ENCODE data around the gene PKLR. TPM values are rescaled to one million over a fixed set of nuclear protein-coding genes. Genes with fewer than 3 reads are reported as not detected.

The PKLR gene
- total and polyA plus RNA-seq, 4 donors = 10.4 to 56.1 (median 40.6) TPM

GRCh38 chr1:155307247-155307740 is 6.1 kb upstream of the PKLR start:
- H3K4me3 ChIP-seq (ENCODE audit: low read depth in 1 of 3, low read length in 3 of 3) = no peak overlapping the region
- DNase-seq (ENCODE audit: low spot score) = no peak
- peaks cover 0 to 5% (median 4%) of the 10 kb centered on the region in 4 donors for H3K36me3 ChIP-seq (ENCODE audit: control insufficient read depth in 4 of 4, insufficient read depth in 3 of 4, low read depth in 1 of 4, low read length in 3 of 4)
- H3K9ac ChIP-seq (ENCODE audit: low read depth in 1 of 2, low read length in 2 of 2) = no peak overlapping the region
- H3K27ac ChIP-seq (ENCODE audit: low read depth in 1 of 2, low read length in 2 of 2) = peak overlapping the region; percentile 86 to 89
- H3K4me1 ChIP-seq (ENCODE audit: control insufficient read depth in 4 of 4, insufficient read depth in 4 of 4, low read length in 3 of 4) = peaks cover 7 to 47% (median 30%) of the 10 kb centered on the region in 4 donors
- no peaks in the 10 kb centered on the region for H3K27me3 ChIP-seq (ENCODE audit: control insufficient read depth in 4 of 4, insufficient read depth in 4 of 4, low read length in 3 of 4)
- TF ChIP-seq NR2F2 (IDR thresholded peaks at IDR 0.05) (no peak), RAD21 (IDR thresholded peaks at IDR 0.05) (peak; percentile 63 to 67), MAX (IDR thresholded peaks at IDR 0.05) (no peak), SP1 (IDR thresholded peaks at IDR 0.05) (no peak), JUND (IDR thresholded peaks at IDR 0.05) (no peak), HNF4G (IDR thresholded peaks at IDR 0.05) (no peak), ATF3 (IDR thresholded peaks at IDR 0.05) (no peak), CTCF (IDR thresholded peaks at IDR 0.05; ENCODE audit: low read depth, low read length, missing input control) (peak; percentile 40), RXRA (IDR thresholded peaks at IDR 0.05) (no peak)
- no peaks in the 10 kb centered on the region for H3K9me3 ChIP-seq (ENCODE audit: control insufficient read depth in 4 of 4, low read length in 3 of 4)
- 57% methylated on average over 6 of the region's 6 CpGs for whole genome bisulfite sequencing

- Histone ChIP-seq H3K4me3 (ENCODE audit: low read depth in 1 of 3, low read length in 3 of 3) (no peak overlapping the region), H3K36me3 (ENCODE audit: control insufficient read depth in 4 of 4, insufficient read depth in 3 of 4, low read depth in 1 of 4, low read length in 3 of 4) (no peaks in the 10 kb centered on the region), H3K9me3 (ENCODE audit: control insufficient read depth in 4 of 4, low read length in 3 of 4) (no peaks in the 10 kb centered on the region), H3K9ac (ENCODE audit: low read depth in 1 of 2, low read length in 2 of 2) (no peak overlapping the region), H3K4me1 (ENCODE audit: control insufficient read depth in 4 of 4, insufficient read depth in 4 of 4, low read length in 3 of 4) (peaks cover 7 to 50% (median 31%) of the 10 kb centered on the region in 4 donors), H3K27me3 (ENCODE audit: control insufficient read depth in 4 of 4, insufficient read depth in 4 of 4, low read length in 3 of 4) (no peaks in the 10 kb centered on the region), H3K27ac (ENCODE audit: low read depth in 1 of 2, low read length in 2 of 2) (peak overlapping the region; percentile 53 to 93)
- WGBS = 68% methylated on average over 7 of the region's 7 CpGs
- peak; percentile 34 for TF ChIP-seq NR2F2 (IDR thresholded peaks at IDR 0.05)
- no peak for TF ChIP-seq YY1 (IDR thresholded peaks at IDR 0.05)
- no peak for TF ChIP-seq JUND (IDR thresholded peaks at IDR 0.05)
- TF ChIP-seq ATF3 (IDR thresholded peaks at IDR 0.05) = no peak
- peak; percentile 52 to 62 for TF ChIP-seq HNF4A (conservative IDR thresholded peaks at IDR 0.05)
- peak; percentile 27 for TF ChIP-seq SP1 (IDR thresholded peaks at IDR 0.05)
- peak in 1 of 2 donors; percentile 52 for TF ChIP-seq RXRA (IDR thresholded peaks at IDR 0.05)
- no peak for DNase-seq (ENCODE audit: low spot score)
Observed at GRCh38 chr1:155305881-155306391, 4.7 kb upstream of the PKLR start.

GRCh38 chr1:155304558-155305063 is 3.4 kb upstream of the PKLR start:
- DNase-seq (ENCODE audit: low spot score) = no peak
- H3K9me3 ChIP-seq (ENCODE audit: control insufficient read depth in 4 of 4, low read length in 3 of 4) = no peaks in the 10 kb centered on the region
- TF ChIP-seq REST (IDR thresholded peaks at IDR 0.05) (peak; percentile 67), HNF4G (IDR thresholded peaks at IDR 0.05) (no peak), HNF4A (conservative IDR thresholded peaks at IDR 0.05) (peak; percentile 11 to 31), RXRA (IDR thresholded peaks at IDR 0.05) (peak in 1 of 2 donors; percentile 12), CTCF (IDR thresholded peaks at IDR 0.05; ENCODE audit: low read depth, low read length, missing input control) (no peak), SP1 (IDR thresholded peaks at IDR 0.05) (peak; percentile 49), NR2F2 (IDR thresholded peaks at IDR 0.05) (no peak), JUND (IDR thresholded peaks at IDR 0.05) (no peak), ZBTB33 (IDR thresholded peaks at IDR 0.05) (peak; percentile 30), YY1 (IDR thresholded peaks at IDR 0.05) (peak; percentile 72)
- no peaks in the 10 kb centered on the region for H3K27me3 ChIP-seq (ENCODE audit: control insufficient read depth in 4 of 4, insufficient read depth in 4 of 4, low read length in 3 of 4)
- H3K4me1 ChIP-seq (ENCODE audit: control insufficient read depth in 4 of 4, insufficient read depth in 4 of 4, low read length in 3 of 4) = peaks cover 10 to 46% (median 25%) of the 10 kb centered on the region in 4 donors
- H3K27ac ChIP-seq (ENCODE audit: low read depth in 1 of 2, low read length in 2 of 2) = peak overlapping the region; percentile 87 to 93
- WGBS = 34% methylated on average over 11 of the region's 11 CpGs
- peak overlapping the region; percentile 21 to 47 for H3K9ac ChIP-seq (ENCODE audit: low read depth in 1 of 2, low read length in 2 of 2)
- no peaks in the 10 kb centered on the region for H3K36me3 ChIP-seq (ENCODE audit: control insufficient read depth in 4 of 4, insufficient read depth in 3 of 4, low read depth in 1 of 4, low read length in 3 of 4)
- H3K4me3 ChIP-seq (ENCODE audit: low read depth in 1 of 3, low read length in 3 of 3) = peak overlapping the region; percentile 10 to 64 (median 55)
